Thoracic aorta (tissue), 2 donors: ENCODE results near the gene INSIG1. TPM values are rescaled to one million over a fixed set of nuclear protein-coding genes. Genes with fewer than 3 reads are reported as not detected.

ENCODE experiments used
- ATAC-seq: fragments of 150-250 bp; one replicate; pipeline ENCODE4 v1.8.0; 2017; ENCODE audit warnings: low read depth; ENCODE audit not compliant: insufficient number of reproducible peaks, low FRiP score
- DNase-seq: peaks from one replicate; pipeline ENCODE4 v3.0.0-alpha.2; 2020; ENCODE audit warnings: low spot score
- H3K27ac ChIP-seq, 2 donors: fragments of 200-600 bp; sonication (generic); 1 replicate in 1 of 2; 2 replicates in 1 of 2; pipeline ENCODE4 v1.5.1; 2016; ENCODE audit warnings: mild to moderate bottlenecking in 2 of 2, moderate library complexity in 2 of 2
- H3K27me3 ChIP-seq: fragments of 200-600 bp; sonication (generic); replicated peaks from 2 replicates; pipeline ENCODE4 v1.6.0; 2016; ENCODE audit warnings: mild to moderate bottlenecking; ENCODE audit not compliant: insufficient read depth
- H3K36me3 ChIP-seq: fragments of 200-600 bp; sonication (generic); one replicate; pipeline ENCODE4 v1.5.1; 2016
- H3K4me1 ChIP-seq, 2 donors: fragments of 200-600 bp; sonication (generic); 1 replicate in 1 of 2; 2 replicates in 1 of 2; pipeline versions ENCODE4 v1.5.1 to v1.6.0; 2016; ENCODE audit warnings: low read depth in 2 of 2, mild to moderate bottlenecking in 1 of 2; ENCODE audit not compliant: control insufficient read depth in 1 of 2
- H3K4me3 ChIP-seq: fragments of 200-600 bp; sonication (generic); 2 replicates; pipeline ENCODE4 v1.5.1; 2016; ENCODE audit warnings: mild to moderate bottlenecking
- H3K9me3 ChIP-seq: fragments of 200-600 bp; sonication (generic); 2 replicates; pipeline ENCODE4 v1.5.1; 2016
- CTCF ChIP-seq: fragments of 200-600 bp; sonication (generic); IDR thresholded peaks from one replicate; pipeline ENCODE4 v1.5.1; 2019; ENCODE audit warnings: antibody characterized with exemption
- total RNA-seq, 2 donors: library from RNA; depleted of rRNA; stranded (reverse); fragments of >200 nt; gene quantifications; one replicate each; pipeline versions ENCODE4 v1.1.0 to v1.2.3, GENCODE V29; 2016

Gene INSIG1
- total RNA-seq, 2 donors from 2014 or later = 42.9 to 83.2 TPM

GRCh38 chr7:155316427-155317113 is 18.9 kb downstream of the INSIG1 start:
- no peaks in the 10 kb centered on the region for H3K27me3 ChIP-seq
- H3K9me3 ChIP-seq = no peaks in the 10 kb centered on the region
- DNase-seq = no peak
- H3K36me3 ChIP-seq = no peaks in the 10 kb centered on the region
- no peak overlapping the region for H3K4me3 ChIP-seq
- no peaks in the 10 kb centered on the region for H3K4me1 ChIP-seq
- no peak for TF ChIP-seq CTCF
- ATAC-seq = no peak
- no peak overlapping the region for H3K27ac ChIP-seq

- no peaks in the 10 kb centered on the region for H3K9me3 ChIP-seq
- no peaks in the 10 kb centered on the region for H3K36me3 ChIP-seq
- H3K4me1 ChIP-seq = no peaks in the 10 kb centered on the region
- H3K27me3 ChIP-seq = no peaks in the 10 kb centered on the region
- H3K4me3 ChIP-seq = no peak overlapping the region
- no peak for DNase-seq
- no peak for TF ChIP-seq CTCF
- H3K27ac ChIP-seq = no peak overlapping the region
- no peak for ATAC-seq
These were observed 19.4 kb downstream of the INSIG1 start for GRCh38 chr7:155317114-155317434.

GRCh38 chr7:155318245-155318644 is 20.6 kb downstream of the INSIG1 start:
- no peak overlapping the region for H3K4me3 ChIP-seq
- no peaks in the 10 kb centered on the region for H3K36me3 ChIP-seq
- H3K9me3 ChIP-seq = no peaks in the 10 kb centered on the region
- no peak for TF ChIP-seq CTCF
- no peak overlapping the region for H3K27ac ChIP-seq
- no peaks in the 10 kb centered on the region for H3K4me1 ChIP-seq
- H3K27me3 ChIP-seq = no peaks in the 10 kb centered on the region
- ATAC-seq (no peak), DNase-seq (no peak)

- Histone ChIP-seq H3K4me3 (no peak overlapping the region), H3K36me3 (no peaks in the 10 kb centered on the region), H3K27me3 (no peaks in the 10 kb centered on the region), H3K27ac (no peak overlapping the region), H3K9me3 (no peaks in the 10 kb centered on the region), H3K4me1 (no peaks in the 10 kb centered on the region)
- DNase-seq (no peak), ATAC-seq (no peak)
- TF ChIP-seq CTCF = no peak
These were observed 24.9 kb downstream of the INSIG1 start for GRCh38 chr7:155322530-155322929.

GRCh38 chr7:155323001-155323638 is 25.4 kb downstream of the INSIG1 start:
- no peaks in the 10 kb centered on the region for H3K27me3 ChIP-seq
- no peak for TF ChIP-seq CTCF
- H3K4me3 ChIP-seq = no peak overlapping the region
- DNase-seq (no peak), ATAC-seq (no peak)
- H3K4me1 ChIP-seq = no peaks in the 10 kb centered on the region
- H3K9me3 ChIP-seq = no peaks in the 10 kb centered on the region
- no peaks in the 10 kb centered on the region for H3K36me3 ChIP-seq
- H3K27ac ChIP-seq = no peak overlapping the region
